GM18507 (cell line): ENCODE data around the gene FOSB.
A peak's percentile ranks its signal among the peaks of the same experiment; 100 is the strongest.

Source experiments
- DNase-seq: peaks from one replicate; pipeline ENCODE4 v3.0.0; 2011; ENCODE audit warnings: low read depth; ENCODE audit not compliant: insufficient read length; ENCODE audit errors: extremely low spot score
- FAIRE-seq: peaks from 2 replicates; lab custom pipeline; 2011; peaks lifted over from hg19 to GRCh38; lab: Jason Lieb, UNC

FOSB gene

GRCh38 chr19:45463241-45463640 is 4.6 kb upstream of the FOSB start:
- FAIRE-seq (no peak), DNase-seq (no peak)

GRCh38 chr19:45464274-45464673 is 3.5 kb upstream of the FOSB start:
- no peak for FAIRE-seq
- no peak for DNase-seq

GRCh38 chr19:45464852-45465441 is 2.8 kb upstream of the FOSB start:
- DNase-seq (no peak), FAIRE-seq (no peak)

GRCh38 chr19:45467115-45467455 is 711 bp upstream of the FOSB start:
- DNase-seq (no peak), FAIRE-seq (no peak)

GRCh38 chr19:45468159-45468651 is 409 bp downstream of the FOSB start:
- no peak for FAIRE-seq
- no peak for DNase-seq

GRCh38 chr19:45468803-45469131 is 971 bp downstream of the FOSB start:
- FAIRE-seq (no peak), DNase-seq (no peak)

GRCh38 chr19:45469132-45469944 is 1.5 kb downstream of the FOSB start:
- peak; percentile 99 for FAIRE-seq
- DNase-seq = peak; percentile 92

GRCh38 chr19:45469945-45470761 is 2.4 kb downstream of the FOSB start:
- DNase-seq (no peak), FAIRE-seq (peak; percentile 71)

GRCh38 chr19:45470762-45471081 is 2.9 kb downstream of the FOSB start:
- no peak for DNase-seq
- no peak for FAIRE-seq

- no peak for DNase-seq
- no peak for FAIRE-seq
These were observed 3.5 kb downstream of the FOSB start for GRCh38 chr19:45471111-45471930.

- DNase-seq = no peak
- FAIRE-seq = no peak
These were observed 4.3 kb downstream of the FOSB start for GRCh38 chr19:45471931-45472562.

GRCh38 chr19:45472563-45473366 is 5.0 kb downstream of the FOSB start:
- DNase-seq (no peak), FAIRE-seq (no peak)

GRCh38 chr19:45473367-45473681 is 5.5 kb downstream of the FOSB start:
- FAIRE-seq (no peak), DNase-seq (no peak)

GRCh38 chr19:45473682-45474605 is 6.1 kb downstream of the FOSB start:
- FAIRE-seq = no peak
- no peak for DNase-seq

- FAIRE-seq = no peak
- DNase-seq = no peak
These were observed 7.1 kb downstream of the FOSB start for GRCh38 chr19:45474606-45475521.

GRCh38 chr19:45475537-45476291 is 7.9 kb downstream of the FOSB start:
- FAIRE-seq = no peak
- DNase-seq = no peak
